ENCODE results near the gene MAGI1.
"Not testable (repeated sequence)": the region's sequence is repeated elsewhere in the genome, so short reads cannot be mapped to it uniquely, and the experiment has no call there.

MAGI1 gene

DNA sequence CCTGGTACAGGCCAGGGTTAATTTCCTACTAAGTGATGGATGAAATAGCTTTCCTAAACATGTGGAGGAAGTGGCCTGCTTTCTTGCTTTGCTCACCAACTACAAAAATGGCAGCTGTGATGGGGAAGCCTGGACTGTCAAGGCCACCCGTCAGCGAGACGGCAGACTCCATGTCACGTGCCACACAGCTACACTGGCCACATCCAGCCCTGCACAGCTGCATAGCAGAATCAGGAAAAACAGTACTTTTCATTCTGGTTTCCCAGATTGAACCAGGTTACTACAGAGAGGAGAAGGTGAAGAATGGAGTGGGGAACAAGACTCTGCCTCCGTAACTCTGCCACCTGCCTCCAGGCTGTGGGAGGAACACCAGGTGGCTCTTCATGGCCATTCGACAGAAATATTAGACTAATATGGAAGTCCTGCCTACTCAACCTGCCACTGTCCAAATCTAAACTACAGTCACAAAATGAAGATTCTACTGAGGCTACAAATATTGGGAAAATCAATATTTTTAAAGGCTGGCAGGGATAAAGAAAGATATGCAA lies 174.3 kb downstream of the MAGI1 start:
- no peak overlapping the region for H3K4me3 ChIP-seq (ENCODE audit: low read length)
- TF ChIP-seq CTCF (conservative IDR thresholded peaks at IDR 0.05; ENCODE audit: low read depth, low read length): no peak
- no peak for DNase-seq (ENCODE audit: low read depth)

DNA sequence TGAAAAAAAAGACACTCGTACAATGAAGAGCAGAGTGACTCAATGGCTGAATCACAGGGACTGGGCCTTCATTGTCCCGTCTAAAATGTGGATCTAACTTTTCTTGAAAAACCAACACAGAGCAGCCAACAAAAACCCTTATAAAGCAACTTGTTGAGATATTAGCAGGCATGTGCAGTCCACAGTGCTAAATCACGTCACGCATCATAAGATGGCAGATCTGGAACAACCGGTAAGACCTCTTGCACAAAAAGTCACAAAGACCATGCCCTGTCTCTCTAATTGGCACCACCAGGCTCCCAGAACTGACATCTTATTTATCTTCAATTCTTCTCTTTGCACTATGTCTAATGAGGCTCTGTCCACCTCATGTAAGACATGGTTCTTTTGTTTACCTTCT lies 177.0 kb downstream of the MAGI1 start:
- no peak for TF ChIP-seq CTCF (conservative IDR thresholded peaks at IDR 0.05; ENCODE audit: low read depth, low read length)
- no peak for DNase-seq (ENCODE audit: low read depth)
- H3K4me3 ChIP-seq (ENCODE audit: low read length): no peak overlapping the region

DNA sequence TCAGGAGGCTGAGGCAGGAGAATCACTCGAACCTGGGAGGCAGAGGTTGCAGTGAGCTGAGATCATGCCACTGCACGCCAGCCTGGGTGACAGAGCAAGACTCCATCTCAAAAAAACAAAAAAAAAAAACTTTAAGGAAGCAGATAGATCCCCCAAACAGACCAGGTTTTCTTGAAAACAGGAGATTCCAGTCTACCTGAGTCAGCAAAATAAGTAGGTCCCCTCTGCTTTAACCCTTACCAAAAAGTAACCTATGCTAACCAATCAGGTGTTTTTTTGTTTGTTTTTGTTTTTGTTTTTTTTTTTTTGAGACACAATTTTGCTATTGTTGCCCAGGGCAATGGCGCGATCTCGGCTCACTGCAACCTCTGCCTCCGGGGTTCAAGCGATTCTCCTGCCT lies 179.1 kb downstream of the MAGI1 start:
- H3K4me3 ChIP-seq (ENCODE audit: low read length); DNase-seq (ENCODE audit: low read depth): not testable (repeated sequence)

DNA sequence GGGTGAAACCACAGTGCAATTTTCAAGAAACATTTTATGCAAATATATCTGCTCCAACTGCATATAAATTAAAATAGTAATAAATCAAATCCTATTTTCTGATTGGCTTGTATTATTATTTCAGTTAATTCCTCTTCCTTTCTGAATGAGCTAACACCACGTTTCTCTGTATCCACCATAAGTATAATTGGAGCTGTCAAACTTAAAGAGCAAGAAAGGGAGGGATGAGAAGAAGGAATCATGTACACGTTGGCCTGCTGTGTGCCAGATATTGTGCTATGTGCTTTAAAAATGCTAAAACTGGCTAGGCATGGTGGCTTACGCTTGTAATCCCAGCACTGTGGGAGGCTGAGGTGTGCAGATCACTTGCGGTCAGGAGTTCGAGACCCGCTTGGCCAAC lies 180.0 kb downstream of the MAGI1 start:
- DNase-seq (ENCODE audit: low read depth): no peak
- no peak overlapping the region for H3K4me3 ChIP-seq (ENCODE audit: low read length)

DNA sequence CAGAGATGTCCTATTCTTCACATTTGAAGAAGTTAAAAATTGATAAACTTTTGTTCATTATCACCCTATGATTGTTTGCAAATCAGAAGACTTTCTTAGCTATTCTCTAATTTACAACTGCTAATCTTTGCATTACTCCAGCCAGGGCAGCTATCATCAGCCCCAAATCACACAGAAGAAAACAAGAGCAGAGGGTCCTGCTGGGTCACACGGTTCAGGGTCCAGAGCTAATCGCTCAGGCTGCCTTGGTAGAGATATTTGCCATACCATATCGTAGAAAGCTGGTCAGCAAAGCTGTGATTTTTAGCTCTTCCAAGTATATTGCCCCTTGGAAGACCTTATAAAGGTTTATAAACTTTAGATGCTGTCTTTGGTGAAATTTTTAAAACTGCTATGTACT lies 181.4 kb downstream of the MAGI1 start:
- H3K4me3 ChIP-seq (ENCODE audit: low read length): no peak overlapping the region
- DNase-seq (ENCODE audit: low read depth): no peak
- no peak for TF ChIP-seq CTCF (conservative IDR thresholded peaks at IDR 0.05; ENCODE audit: low read depth, low read length)

More for the DNA sequence above, 180.0 kb downstream of the MAGI1 start:
- no peak for TF ChIP-seq CTCF (conservative IDR thresholded peaks at IDR 0.05; ENCODE audit: low read depth, low read length)

GRCh38 chr3:65856907-65857306 lies 181.8 kb downstream of the MAGI1 start:
- no peak for DNase-seq (ENCODE audit: low read depth)
- TF ChIP-seq CTCF (conservative IDR thresholded peaks at IDR 0.05; ENCODE audit: low read depth, low read length): no peak

DNA sequence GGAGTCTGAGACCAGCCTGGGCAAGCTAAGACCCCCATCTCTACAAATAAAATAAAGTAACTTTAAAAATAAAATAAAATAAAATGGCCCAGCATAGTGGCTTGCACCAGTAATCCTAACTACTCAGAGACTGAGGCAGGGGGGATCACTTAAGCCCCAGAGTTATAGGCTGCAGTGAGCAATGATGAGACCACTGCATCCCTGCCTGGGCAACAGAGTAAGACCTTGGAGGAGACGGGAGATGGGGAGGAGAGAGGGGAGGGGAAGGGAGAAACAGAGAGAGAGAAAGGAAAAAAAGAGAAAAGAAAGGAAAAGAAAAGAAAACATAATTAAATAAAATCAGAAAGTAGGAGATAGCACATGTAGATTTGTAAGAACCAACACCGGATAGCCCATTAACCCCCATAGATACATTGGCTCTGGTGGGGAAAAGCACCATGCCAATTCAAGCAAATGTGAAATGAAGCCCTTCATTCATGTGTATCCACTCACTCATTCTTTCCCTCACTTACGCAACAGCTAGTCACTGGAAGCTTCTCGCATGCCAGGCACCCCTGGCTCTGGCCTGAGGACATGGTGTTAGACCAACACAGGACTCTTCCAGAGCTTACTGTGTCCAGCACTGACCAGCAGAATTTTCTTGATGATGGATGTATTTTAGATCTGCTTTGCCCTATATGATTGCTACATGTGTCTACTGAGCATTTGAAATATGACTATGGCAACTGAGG lies 183.2 kb downstream of the MAGI1 start:
- H3K4me3 ChIP-seq (ENCODE audit: low read length): no peak overlapping the region
- no peak for TF ChIP-seq CTCF (conservative IDR thresholded peaks at IDR 0.05; ENCODE audit: low read depth, low read length)
- DNase-seq (ENCODE audit: low read depth): no peak

More at GRCh38 chr3:65856907-65857306, 181.8 kb downstream of the MAGI1 start:
- no peak overlapping the region for H3K4me3 ChIP-seq (ENCODE audit: low read length)
